HL-60/S4 treated with phorbol 12-myristate 13-acetate at 8.2 ng/mL for 4 days and 3 days (cell line): ENCODE data around the gene SMG7.
"Not testable (repeated sequence)": the region's sequence is repeated elsewhere in the genome, so short reads cannot be mapped to it uniquely, and the experiment has no call there.

ENCODE experiments used
- in situ Hi-C: fragments of 300-500 bp; cut with MboI; formaldehyde crosslinking; loops from 2 replicates; pipeline ENCODE4 v1.15.0; 2022; ENCODE audit warnings: low sequenced_read_pairs

The SMG7 gene

GRCh38 chr1:183472488-183473216 is at the start of gene SMG7:
Gene SMG7, plus strand, starts transcription at chr1:183472499. Its CDS starts 122 bp downstream, at chr1:183472621.
- in situ Hi-C loops, result no loop called here

- in situ Hi-C loops, result no loop called here
Measured at GRCh38 chr1:183423541-183423940, 48.8 kb upstream of the SMG7 start.

- in situ Hi-C loops, result no loop called here
Measured at GRCh38 chr1:183424691-183425090, 47.6 kb upstream of the SMG7 start.

- in situ Hi-C loops, result not testable (repeated sequence)
Measured at GRCh38 chr1:183427591-183427990, 44.7 kb upstream of the SMG7 start.

GRCh38 chr1:183431840-183432547 is 40.3 kb upstream of the SMG7 start:
- in situ Hi-C loops, result no loop called here

GRCh38 chr1:183432548-183432875 is 39.8 kb upstream of the SMG7 start:
- in situ Hi-C loops, result no loop called here

GRCh38 chr1:183433703-183434102 is 38.6 kb upstream of the SMG7 start:
- in situ Hi-C loops, result no loop called here

GRCh38 chr1:183435497-183435896 is 36.8 kb upstream of the SMG7 start:
- in situ Hi-C loops, result no loop called here

- in situ Hi-C loops, result no loop called here
Measured at GRCh38 chr1:183438060-183438459, 34.2 kb upstream of the SMG7 start.

- in situ Hi-C loops, result no loop called here
Measured at GRCh38 chr1:183443011-183443410, 29.3 kb upstream of the SMG7 start.

GRCh38 chr1:183443466-183443865 is 28.8 kb upstream of the SMG7 start:
- in situ Hi-C loops, result no loop called here

- in situ Hi-C loops, result no loop called here
Measured at GRCh38 chr1:183444243-183444642, 28.1 kb upstream of the SMG7 start.

- in situ Hi-C loops, result no loop called here
Measured at GRCh38 chr1:183449223-183449770, 23.0 kb upstream of the SMG7 start.

GRCh38 chr1:183450093-183450492 is 22.2 kb upstream of the SMG7 start:
- in situ Hi-C loops, result no loop called here

- in situ Hi-C loops, result no loop called here
Measured at GRCh38 chr1:183454377-183454776, 17.9 kb upstream of the SMG7 start.

GRCh38 chr1:183456826-183457225 is 15.5 kb upstream of the SMG7 start:
- in situ Hi-C loops, result no loop called here

GRCh38 chr1:183457449-183457848 is 14.8 kb upstream of the SMG7 start:
- in situ Hi-C loops, result no loop called here

- in situ Hi-C loops, result no loop called here
Measured at GRCh38 chr1:183460596-183460995, 11.7 kb upstream of the SMG7 start.

GRCh38 chr1:183461350-183461749 is 10.9 kb upstream of the SMG7 start:
- in situ Hi-C loops, result no loop called here

- in situ Hi-C loops, result no loop called here
Measured at GRCh38 chr1:183463566-183463965, 8.7 kb upstream of the SMG7 start.

GRCh38 chr1:183466781-183467180 is 5.5 kb upstream of the SMG7 start:
- in situ Hi-C loops, result no loop called here

GRCh38 chr1:183467687-183468086 is 4.6 kb upstream of the SMG7 start:
- in situ Hi-C loops, result no loop called here
